Common myeloid progenitor, CD34-positive (primary cell): ENCODE measurements around the gene FBXL7.

Experiments used
- CTCF ChIA-PET: fragments of 350-600 bp; sonication (Branson Sonifier 250); formaldehyde crosslinking; loops from one replicate; lab custom pipeline; 2021; ENCODE audit warnings: antibody characterized with exemption; lab: Charles Lee
- POLR2A ChIA-PET: fragments of 350-600 bp; sonication (Branson Sonifier 250); formaldehyde crosslinking; loops from one replicate; lab custom pipeline; 2021; ENCODE audit warnings: antibody characterized with exemption; lab: Charles Lee
- DNase-seq, 3 donors: peaks; one replicate each; pipeline versions ENCODE4 v3.0.0 to v3.0.0-alpha.2; 2013
- H3K27ac ChIP-seq, 2 experiments: 1 replicate in 1 of 2; 2 replicates in 1 of 2; pipeline ENCODE4 v1.7.0; 2013; ENCODE audit warnings: inconsistent platforms in 2 of 2, low read length in 2 of 2, mild to moderate bottlenecking in 2 of 2, low read depth in 1 of 2, moderate library complexity in 1 of 2; ENCODE audit not compliant: severe bottlenecking in 2 of 2, insufficient read depth in 1 of 2, poor library complexity in 1 of 2
- H3K27me3 ChIP-seq, 5 experiments: replicated peaks in 2 of 5; 1 replicate in 3 of 5; 2 replicates in 2 of 5; pipeline versions ENCODE4 v1.6.1 to v1.7.0; 2013; ENCODE audit warnings: low read length in 4 of 5, mild to moderate bottlenecking in 2 of 5, moderate library complexity in 2 of 5, inconsistent platforms in 1 of 5; ENCODE audit not compliant: insufficient read depth in 5 of 5, control insufficient read depth in 4 of 5
- H3K36me3 ChIP-seq, 4 experiments: 1 replicate in 2 of 4; 2 replicates in 2 of 4; pipeline versions ENCODE4 v1.6.1 to v1.7.0; 2013; ENCODE audit warnings: low read length in 3 of 4, control low read depth in 1 of 4, mild to moderate bottlenecking in 1 of 4; ENCODE audit not compliant: control insufficient read depth in 4 of 4, insufficient read depth in 4 of 4
- H3K4me1 ChIP-seq, 4 experiments: 1 replicate in 3 of 4; 2 replicates in 1 of 4; pipeline versions ENCODE4 v1.6.1 to v1.7.1; 2013; ENCODE audit warnings: low read length in 3 of 4, mild to moderate bottlenecking in 3 of 4, control low read depth in 1 of 4, inconsistent platforms in 1 of 4, moderate library complexity in 1 of 4; ENCODE audit not compliant: control insufficient read depth in 4 of 4, insufficient read depth in 4 of 4; ENCODE audit errors: control extremely low read depth in 1 of 4
- H3K4me3 ChIP-seq, 7 experiments: 1 replicate in 4 of 7; 2 replicates in 3 of 7; pipeline versions ENCODE4 v1.5.1 to v1.7.0; 2013; ENCODE audit warnings: mild to moderate bottlenecking in 7 of 7, low read length in 6 of 7, moderate library complexity in 6 of 7, inconsistent platforms in 2 of 7, low read depth in 2 of 7, control low read depth in 1 of 7; ENCODE audit not compliant: insufficient read depth in 4 of 7, control insufficient read depth in 1 of 7; ENCODE audit errors: extremely low read depth in 1 of 7
- H3K9me3 ChIP-seq, 5 experiments: 1 replicate in 4 of 5; 2 replicates in 1 of 5; pipeline versions ENCODE4 v1.6.1 to v1.7.1; 2013; ENCODE audit warnings: low read length in 4 of 5, mild to moderate bottlenecking in 2 of 5, inconsistent platforms in 1 of 5, low read depth in 1 of 5, moderate library complexity in 1 of 5; ENCODE audit not compliant: control insufficient read depth in 4 of 5, insufficient read depth in 2 of 5; ENCODE audit errors: control extremely low read depth in 1 of 5
- WGBS: methylation state at CpG from one replicate; pipeline ENCODE4 v1.1.5; 2013; ENCODE audit not compliant: insufficient coverage; 5-methylcytosine and 5-hydroxymethylcytosine counted together

The FBXL7 gene

DNA sequence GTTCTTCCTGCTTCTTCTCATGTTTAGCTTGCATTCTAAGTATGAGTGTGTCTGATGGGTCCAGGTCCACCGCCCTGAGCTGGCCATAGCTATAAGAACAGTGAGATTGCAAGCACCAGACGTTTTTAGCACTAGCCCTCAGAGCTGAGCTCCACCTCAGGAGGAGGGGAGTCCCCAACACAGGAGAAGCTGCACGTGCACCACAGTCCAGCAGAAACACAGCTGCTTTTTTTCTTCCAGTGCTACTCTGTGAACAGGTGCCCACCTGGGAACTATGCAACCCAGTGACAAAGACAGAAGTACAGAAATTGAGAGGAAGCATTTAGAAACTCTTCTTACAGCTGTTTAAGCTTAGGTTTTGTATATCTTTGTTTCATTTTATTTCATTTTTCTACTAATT is 380.2 kb downstream of the FBXL7 start:
- Histone ChIP-seq H3K36me3 (no peaks in the 10 kb centered on the region), H3K27me3 (no peaks in the 10 kb centered on the region), H3K9me3 (no peaks in the 10 kb centered on the region), H3K4me1 (no peaks in the 10 kb centered on the region), H3K27ac (no peak overlapping the region), H3K4me3 (no peak overlapping the region)
- ChIA-PET CTCF (no interaction called here), POLR2A (no interaction called here)
- no peak for DNase-seq
- 63% methylated on average over 3 of the region's 3 CpGs for WGBS

DNA sequence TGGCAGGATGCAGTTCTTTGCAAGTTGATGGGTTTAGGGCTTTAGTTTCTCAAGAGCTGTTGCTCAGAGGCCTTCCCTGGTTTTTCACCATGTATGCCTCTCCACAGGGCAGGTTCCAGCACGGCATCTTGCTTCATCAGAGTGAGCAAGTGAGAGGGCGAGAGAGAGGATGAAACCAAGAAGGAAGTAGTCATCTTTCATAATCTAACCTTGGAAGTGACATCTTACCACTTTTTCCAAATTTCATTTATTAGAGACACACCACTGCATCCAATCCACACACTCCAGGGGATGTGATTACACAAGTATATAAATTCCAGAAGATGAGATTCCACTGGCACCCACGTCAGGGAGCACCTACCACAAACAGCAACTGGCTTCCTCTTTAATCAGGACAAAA is 385.2 kb downstream of the FBXL7 start:
- Histone ChIP-seq H3K4me3 (no peak overlapping the region), H3K4me1 (no peaks in the 10 kb centered on the region), H3K27ac (no peak overlapping the region), H3K36me3 (no peaks in the 10 kb centered on the region), H3K9me3 (peaks cover 0 to 1% (median 0%) of the 10 kb centered on the region in 5 experiments), H3K27me3 (no peaks in the 10 kb centered on the region)
- ChIA-PET CTCF (no interaction called here), POLR2A (no interaction called here)
- no peak for DNase-seq
- WGBS = no CpG with 5 or more reads among the region's 3 CpGs

DNA sequence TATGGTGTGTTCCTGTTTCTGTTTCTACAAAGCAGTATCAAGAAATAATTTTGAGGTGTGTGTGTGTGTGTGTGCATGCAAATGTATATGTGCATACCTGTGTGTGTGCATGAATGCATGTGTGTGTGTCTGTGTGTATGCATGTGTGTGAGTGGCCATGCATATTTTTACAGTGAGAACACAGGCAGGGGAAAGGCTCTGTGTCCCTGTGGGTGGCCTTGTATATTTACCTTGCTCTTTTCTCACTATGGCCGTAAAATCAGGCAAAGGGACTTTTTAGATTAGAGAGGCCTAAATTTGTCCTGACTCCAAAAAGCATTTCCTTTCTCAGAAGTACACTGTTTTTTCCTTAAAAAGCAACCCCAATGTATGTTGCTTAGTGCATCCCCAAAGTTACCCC is 386.2 kb downstream of the FBXL7 start:
- CTCF ChIA-PET = no interaction called here
- no peak for DNase-seq
- Histone ChIP-seq H3K4me3 (no peak overlapping the region), H3K4me1 (no peaks in the 10 kb centered on the region), H3K9me3 (peaks cover 0 to 1% (median 0%) of the 10 kb centered on the region in 5 experiments), H3K36me3 (no peaks in the 10 kb centered on the region), H3K27me3 (no peaks in the 10 kb centered on the region), H3K27ac (no peak overlapping the region)
- POLR2A ChIA-PET = no interaction called here
- 75% methylated on average over 1 of the region's 1 CpG for WGBS

DNA sequence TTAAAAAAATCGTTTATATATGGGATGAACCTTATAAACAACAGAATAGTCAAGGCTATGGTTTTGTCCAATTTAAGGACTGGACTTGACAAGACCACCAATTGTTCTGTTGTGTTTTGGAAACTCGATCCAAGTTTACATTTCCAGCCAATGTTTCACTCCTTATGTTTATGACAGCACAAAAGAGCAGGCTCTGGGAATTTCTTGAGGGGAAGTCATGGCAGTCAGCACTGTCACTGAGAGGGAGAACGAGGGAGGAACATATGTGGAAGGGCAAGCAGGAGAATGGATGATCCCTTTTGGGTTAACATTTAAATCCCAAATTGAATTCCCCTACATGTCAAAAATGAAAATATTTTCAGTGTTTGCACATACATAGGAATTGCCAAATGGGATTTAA is 387.1 kb downstream of the FBXL7 start:
- POLR2A ChIA-PET = no interaction called here
- no peak for DNase-seq
- CTCF ChIA-PET = no interaction called here
- H3K27me3 ChIP-seq = no peaks in the 10 kb centered on the region
- H3K36me3 ChIP-seq = no peaks in the 10 kb centered on the region
- H3K4me1 ChIP-seq = no peaks in the 10 kb centered on the region
- WGBS = 56% methylated on average over 1 of the region's 3 CpGs
- H3K4me3 ChIP-seq = no peak overlapping the region
- H3K27ac ChIP-seq = no peak overlapping the region
- H3K9me3 ChIP-seq = peaks cover 0 to 1% (median 0%) of the 10 kb centered on the region in 5 experiments

DNA sequence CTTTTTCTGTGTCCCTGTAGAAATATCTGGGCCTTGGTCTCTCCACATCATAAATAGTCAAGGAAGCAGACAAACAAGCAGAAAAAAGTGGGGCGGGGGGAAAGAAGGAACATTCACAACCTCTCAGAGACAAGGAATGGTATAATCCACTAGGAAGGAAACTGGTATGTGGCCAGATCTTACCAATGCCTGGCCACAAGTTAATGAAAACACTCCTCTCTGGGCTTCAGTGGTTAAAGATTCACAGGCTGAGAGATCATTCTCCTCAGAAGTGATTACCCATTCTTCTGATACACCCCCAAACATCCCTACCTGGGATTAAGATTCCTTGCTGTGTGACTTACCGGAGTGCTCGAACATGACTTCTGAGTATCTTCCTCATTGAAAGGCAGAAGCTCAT is 389.0 kb downstream of the FBXL7 start:
- WGBS = 94% methylated on average over 2 of the region's 3 CpGs
- Histone ChIP-seq H3K4me3 (no peak overlapping the region), H3K27me3 (no peaks in the 10 kb centered on the region), H3K36me3 (no peaks in the 10 kb centered on the region), H3K27ac (no peak overlapping the region), H3K9me3 (peaks cover 0 to 1% (median 0%) of the 10 kb centered on the region in 5 experiments), H3K4me1 (no peaks in the 10 kb centered on the region)
- ChIA-PET POLR2A (no interaction called here), CTCF (no interaction called here)
- DNase-seq = no peak

DNA sequence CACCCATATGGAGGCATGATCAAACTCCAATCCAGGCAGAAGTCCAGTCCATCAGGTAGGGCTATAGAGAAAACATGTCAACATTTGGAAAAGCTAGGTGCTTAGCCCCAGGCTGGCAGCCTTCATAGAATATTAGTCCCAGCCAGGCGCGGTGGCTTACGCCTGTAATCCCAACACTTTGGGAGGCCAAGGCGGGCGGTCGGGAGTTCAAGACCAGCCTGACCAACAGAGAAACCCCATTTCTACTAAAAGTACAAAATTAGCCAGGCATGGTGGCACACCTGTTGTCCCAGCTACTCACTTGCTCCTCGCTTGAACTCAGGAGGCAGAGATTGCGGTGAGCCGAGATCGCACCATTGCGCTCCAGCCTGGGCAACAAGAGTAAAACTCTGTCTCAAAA is 393.9 kb downstream of the FBXL7 start:
- Histone ChIP-seq H3K27me3 (no peaks in the 10 kb centered on the region), H3K27ac (no peak overlapping the region), H3K4me1 (no peaks in the 10 kb centered on the region), H3K4me3 (no peak overlapping the region), H3K9me3 (peaks cover 0 to 1% (median 0%) of the 10 kb centered on the region in 5 experiments), H3K36me3 (no peaks in the 10 kb centered on the region)
- no peak for DNase-seq
- POLR2A ChIA-PET = no interaction called here
- WGBS = 81% methylated on average over 6 of the region's 11 CpGs
- CTCF ChIA-PET = no interaction called here

DNA sequence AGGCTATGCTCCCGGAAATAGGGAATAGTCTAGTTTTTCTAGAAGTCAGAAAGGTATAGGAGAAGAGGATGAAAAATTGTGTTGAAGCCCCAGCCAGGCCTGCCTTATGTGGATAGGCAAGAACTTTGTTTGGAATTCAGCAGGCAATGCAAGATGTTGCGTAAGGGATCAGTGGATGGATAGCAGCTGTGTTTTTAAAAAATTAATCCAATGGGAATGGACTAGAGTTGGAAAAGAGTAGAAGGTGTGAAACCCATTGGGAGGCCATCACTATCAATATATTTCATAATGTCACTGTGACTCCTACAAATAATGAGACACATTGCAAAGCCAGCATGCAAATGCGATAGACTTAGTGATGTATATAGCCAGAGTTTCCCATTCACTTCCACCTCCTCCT is 397.7 kb downstream of the FBXL7 start:
- no peaks in the 10 kb centered on the region for H3K27me3 ChIP-seq
- ChIA-PET CTCF (no interaction called here), POLR2A (no interaction called here)
- 100% methylated on average over 3 of the region's 3 CpGs for WGBS
- no peaks in the 10 kb centered on the region for H3K4me1 ChIP-seq
- H3K36me3 ChIP-seq = no peaks in the 10 kb centered on the region
- no peak overlapping the region for H3K4me3 ChIP-seq
- no peak overlapping the region for H3K27ac ChIP-seq
- no peak for DNase-seq
- H3K9me3 ChIP-seq = no peaks in the 10 kb centered on the region
